Activated naive CD4-positive, alpha-beta T cell (primary cell): ENCODE data around the gene TASOR.

Experiments
- DNase-seq, 4 experiments: peaks; one replicate each; lab custom pipeline; 2025; lab: John Stamatoyannopoulos, UW

TASOR gene

DNA sequence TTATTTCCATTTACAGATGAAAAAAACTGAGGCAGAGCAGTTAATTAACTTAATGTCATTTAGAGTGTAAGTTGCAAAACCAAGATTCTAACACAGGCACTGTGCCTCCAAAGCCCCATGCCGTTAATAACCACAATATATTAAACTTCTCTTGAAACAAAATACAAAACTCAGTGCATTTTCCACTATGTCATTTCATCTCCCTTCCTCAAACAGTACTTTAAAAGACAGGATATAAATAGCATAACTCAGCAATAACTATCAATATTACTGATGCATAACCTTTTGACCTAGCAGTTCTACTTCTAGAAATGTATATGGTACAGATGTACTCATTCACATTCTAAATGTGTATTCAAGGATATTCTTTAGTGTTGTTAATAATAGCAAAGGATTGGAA lies 5.1 kb upstream of the TASOR start:
- no peak for DNase-seq

DNA sequence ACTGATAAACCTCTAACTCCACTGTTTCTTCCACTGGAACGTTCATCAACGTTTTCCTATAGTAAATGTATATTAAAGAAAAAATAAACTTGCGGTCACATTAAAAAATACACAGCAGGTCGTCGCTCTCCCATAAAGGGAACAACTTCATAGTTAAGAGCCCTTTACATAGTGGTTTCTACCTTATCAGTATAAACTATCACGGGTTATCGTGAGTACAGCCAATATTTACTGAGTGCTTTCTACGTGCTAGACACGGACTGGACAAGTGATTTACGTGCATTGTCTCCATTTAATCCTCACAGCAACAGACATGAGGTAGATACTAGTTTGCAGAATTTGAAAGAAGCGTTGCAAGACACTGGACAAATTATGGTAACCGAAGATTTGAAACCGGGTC lies 964 bp upstream of the TASOR start:
- DNase-seq, result no peak

- DNase-seq, result peak; percentile 48 to 71 (median 66)
These were observed 473 bp downstream of the TASOR start for GRCh38 chr3:56682462-56683121.

GRCh38 chr3:56681984-56682461 lies 1.0 kb downstream of the TASOR start:
- no peak for DNase-seq

DNA sequence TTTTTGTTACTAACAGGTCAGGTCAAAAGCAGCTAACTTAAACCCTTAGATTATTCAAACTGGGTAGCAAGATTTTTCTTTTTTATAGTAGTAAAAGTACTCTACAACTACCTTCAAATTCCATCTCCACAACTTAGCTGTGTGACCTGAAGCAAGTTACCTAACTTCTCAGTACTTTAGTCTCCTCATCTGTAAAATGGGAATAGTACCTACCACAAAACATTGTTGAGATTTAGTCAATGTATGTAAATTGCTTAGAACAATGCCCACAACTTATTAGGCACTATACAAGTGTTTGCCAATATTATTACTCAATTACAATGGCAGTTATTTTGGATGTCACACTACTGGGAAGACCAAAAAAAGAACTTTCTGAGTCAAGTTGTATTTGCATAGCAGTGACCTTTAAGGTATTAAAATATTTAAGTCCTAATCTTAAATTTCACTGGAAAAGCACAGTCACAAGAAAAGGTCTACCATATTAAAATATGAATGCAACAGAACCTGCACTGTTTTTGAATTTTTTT lies 2.9 kb downstream of the TASOR start:
- DNase-seq, result no peak

DNA sequence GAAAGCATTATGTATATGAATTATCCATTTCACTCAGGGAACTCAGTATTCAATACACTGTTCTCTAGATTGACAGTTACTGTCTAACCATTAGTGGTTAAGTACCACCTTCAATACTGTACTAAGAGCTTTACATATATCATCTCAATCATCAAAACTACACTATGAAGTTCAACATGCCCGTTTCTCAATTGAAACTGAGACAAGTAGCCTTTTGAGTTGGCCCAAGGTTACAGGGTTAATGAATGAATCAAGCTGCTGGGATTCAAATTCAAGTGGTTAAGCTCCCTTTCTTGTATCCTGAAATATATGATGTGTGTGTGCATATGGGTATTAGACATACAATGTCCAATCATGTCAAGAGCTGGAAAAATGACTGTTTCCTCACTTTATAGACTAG lies 5.8 kb downstream of the TASOR start:
- DNase-seq, result no peak

DNA sequence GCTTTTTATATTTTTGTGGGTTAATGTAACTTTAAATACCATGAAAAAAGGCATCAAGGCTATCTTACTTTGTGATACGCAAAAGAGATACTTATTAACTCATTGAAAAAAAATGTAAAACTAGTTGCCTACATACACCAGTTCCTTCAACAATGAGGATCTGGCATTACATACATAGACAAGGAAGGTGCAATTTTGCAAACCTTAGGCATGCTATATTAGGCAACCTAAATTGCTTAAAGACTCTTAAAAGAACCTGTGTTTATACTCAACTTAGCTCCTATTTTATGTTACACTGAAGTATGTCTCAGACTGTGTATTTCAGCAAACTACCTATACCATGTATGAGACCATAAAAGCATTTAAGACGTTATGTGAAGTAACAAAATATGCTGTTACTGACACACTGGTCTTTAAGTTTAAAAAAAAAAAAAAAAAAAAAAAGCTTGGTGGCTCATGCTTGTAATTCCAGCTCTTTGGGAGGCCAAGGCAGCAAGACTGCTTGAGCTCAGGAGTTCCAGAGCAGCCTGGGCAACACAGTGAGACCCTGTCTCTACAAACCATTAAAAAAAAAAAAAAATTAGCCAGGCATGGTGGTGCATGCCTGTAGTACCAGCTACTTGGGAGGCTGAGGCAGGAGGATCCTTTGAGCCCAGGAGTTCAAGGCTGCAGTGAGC lies 9.1 kb downstream of the TASOR start:
- DNase-seq, result no peak

GRCh38 chr3:56667973-56668579 lies 15.0 kb downstream of the TASOR start:
- DNase-seq, result no peak

DNA sequence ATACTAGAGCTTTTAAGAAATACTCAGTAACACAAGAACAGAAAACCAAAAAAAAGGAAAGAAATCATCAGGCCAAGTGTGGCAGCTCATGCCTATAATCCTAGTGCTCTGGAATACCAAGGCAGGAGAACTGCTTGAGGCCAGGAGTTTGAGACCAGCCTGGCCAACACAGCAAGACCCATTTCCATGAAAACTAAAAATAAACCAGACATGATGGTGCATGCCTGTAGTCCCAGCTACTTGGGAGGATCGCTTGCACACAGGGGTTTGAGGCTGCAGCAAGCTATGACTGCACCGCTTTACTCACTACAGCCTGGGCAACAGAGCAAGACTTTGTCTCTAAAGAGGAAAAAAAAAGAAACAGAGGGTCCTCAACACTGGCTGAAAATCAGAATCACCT lies 18.2 kb downstream of the TASOR start:
- no peak for DNase-seq

DNA sequence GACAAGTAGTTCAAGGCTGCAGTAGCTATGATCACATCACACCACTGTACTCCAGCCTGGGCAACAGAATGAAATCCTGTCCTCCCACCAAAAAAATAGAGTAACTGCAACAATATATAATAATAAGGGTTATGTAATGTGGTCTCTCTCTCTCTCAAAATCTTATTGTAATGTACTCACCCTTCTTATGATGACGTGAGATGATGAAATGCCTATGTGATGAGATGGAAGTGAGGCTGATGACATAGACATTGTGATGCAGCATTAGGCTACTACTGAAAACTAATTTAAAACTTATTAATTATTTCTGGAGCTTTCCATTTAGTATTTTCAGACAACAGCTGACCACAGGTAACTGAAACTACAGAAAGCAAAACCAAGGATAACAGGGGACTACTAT lies 27.4 kb downstream of the TASOR start:
- no peak for DNase-seq

DNA sequence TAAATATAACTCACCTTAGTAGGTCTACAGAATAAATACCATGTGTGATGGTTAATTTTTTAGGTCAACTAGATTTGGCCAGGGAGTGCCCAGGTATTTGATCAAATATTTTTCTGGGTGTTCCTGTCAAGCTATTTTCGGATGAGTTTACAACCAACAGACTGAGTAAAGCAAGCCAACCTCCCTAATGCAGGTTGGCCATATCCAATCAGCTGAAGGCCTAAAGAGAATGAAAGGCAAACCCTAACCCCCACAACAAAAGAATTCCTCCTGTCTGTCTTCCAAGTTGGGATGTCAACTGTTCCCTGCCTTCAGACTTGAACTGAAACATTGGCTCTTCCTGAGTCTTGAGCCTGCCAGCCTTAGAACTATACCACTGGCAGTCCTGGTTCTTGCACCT lies 28.6 kb downstream of the TASOR start:
- DNase-seq, result no peak

GRCh38 chr3:56645407-56645806 lies 37.7 kb downstream of the TASOR start:
- DNase-seq, result no peak

GRCh38 chr3:56633602-56634535 lies 49.2 kb downstream of the TASOR start:
- no peak for DNase-seq
